K562 (cell line): Measurements from ENCODE around the gene OR2F2.

Experiments used
- EHMT2 ChIP-seq: fragments of 450-650 bp; IDR thresholded peaks from 2 replicates; pipeline ENCODE4 v1.6.1; 2018; ENCODE audit warnings: antibody characterized with exemption
- ETV6 ChIP-seq, 3 experiments: fragments of 150-350 bp in 1 of 3; sonication (generic) in 1 of 3; formaldehyde crosslinking in 1 of 3; IDR thresholded peaks; 2 replicates each; pipeline versions ENCODE4 v1.6.1 to v1.8.0; 2014 to 2022; ENCODE audit warnings: borderline replicate concordance in 2 of 3, low read depth in 2 of 3, antibody characterized with exemption in 1 of 3, low read length in 1 of 3, mild to moderate bottlenecking in 1 of 3, missing genetic modification reagents in 1 of 3
- GTF3C2 ChIP-seq: IDR thresholded peaks from 3 replicates; pipeline ENCODE4 v1.6.1; 2011; ENCODE audit warnings: borderline replicate concordance, mild to moderate bottlenecking, moderate library complexity; ENCODE audit not compliant: insufficient read length; ENCODE audit errors: extremely low read depth
- KDM1A ChIP-seq, 2 experiments: fragments of 450-650 bp; IDR thresholded peaks; 2 replicates each; pipeline ENCODE4 v1.6.1; 2016; ENCODE audit warnings: mild to moderate bottlenecking in 2 of 2
- MYC ChIP-seq, 2 experiments: fragments of 250-450 bp in 1 of 2; sonication (Bioruptor Pico) in 1 of 2; IDR thresholded peaks; 2 replicates each; pipeline versions ENCODE4 v1.5.1 to v1.6.1; 2012 to 2021; ENCODE audit warnings: low read depth in 2 of 2, borderline replicate concordance in 1 of 2, improper control_type of control experiment in 1 of 2, low read length in 1 of 2, mild to moderate bottlenecking in 1 of 2, moderate library complexity in 1 of 2
- NR4A1 ChIP-seq, 2 experiments: fragments of 250-450 bp in 1 of 2; fragments of 450-650 bp in 1 of 2; sonication (Bioruptor Pico) in 1 of 2; IDR thresholded peaks; 2 replicates each; pipeline versions ENCODE4 v1.4.0 to v1.6.1; 2016 to 2020; ENCODE audit warnings: mild to moderate bottlenecking in 2 of 2, missing compliant biosample characterization in 1 of 2, missing genetic modification characterization in 1 of 2, moderate library complexity in 1 of 2
- PHF20 ChIP-seq: fragments of 450-650 bp; IDR thresholded peaks from 2 replicates; pipeline ENCODE4 v1.6.1; 2018; ENCODE audit not compliant: partially characterized antibody
- POLR2AphosphoS5 ChIP-seq: IDR thresholded peaks from 2 replicates; pipeline ENCODE4 v1.6.1; 2011; ENCODE audit warnings: mild to moderate bottlenecking, low read depth, low read length, moderate library complexity; ENCODE audit not compliant: control insufficient read depth, insufficient read depth
- SMC3 ChIP-seq: conservative IDR thresholded peaks from 2 replicates; pipeline ENCODE4 v1.6.1; 2011; ENCODE audit warnings: low read depth, low read length, improper control_type of control experiment; ENCODE audit not compliant: insufficient read depth
- ZNF274 ChIP-seq: IDR thresholded peaks from 2 replicates; pipeline ENCODE4 v1.6.1; 2011; ENCODE audit warnings: low read depth, mild to moderate bottlenecking, low read length, moderate library complexity, borderline replicate concordance
- ZNF354B ChIP-seq: fragments of 250-450 bp; sonication (Bioruptor Pico); IDR thresholded peaks from 2 replicates; pipeline ENCODE4 v1.4.0; 2020
- ZNF707 ChIP-seq: fragments of 250-450 bp; sonication (Bioruptor Pico); conservative IDR thresholded peaks from 2 replicates; pipeline ENCODE4 v1.8.0; 2022; ENCODE audit warnings: inconsistent platforms, mild to moderate bottlenecking, moderate library complexity

GRCh38 chr7:143938379-143939243 lies 3.6 kb downstream of the OR2F2 start:
- no peak for TF ChIP-seq KDM1A (IDR thresholded peaks at IDR 0.05)
- no peak for TF ChIP-seq PHF20
- TF ChIP-seq MYC (IDR thresholded peaks at IDR 0.05; ENCODE audit: low read depth, low read length), result no peak
- no peak for TF ChIP-seq MYC (CRISPR knock-in tag; IDR thresholded peaks at IDR 0.05; ENCODE audit: borderline replicate concordance, low read depth)
- TF ChIP-seq NR4A1 (CRISPR knock-in tag; IDR thresholded peaks at IDR 0.05), result no peak
- no peak for TF ChIP-seq NR4A1 (tag; IDR thresholded peaks at IDR 0.05)
- TF ChIP-seq SMC3, result no peak
- TF ChIP-seq ZNF274, result no peak
- TF ChIP-seq ZNF707, result no peak
- TF ChIP-seq POLR2AphosphoS5, result no peak
- TF ChIP-seq ETV6 (IDR thresholded peaks at IDR 0.05; ENCODE audit: borderline replicate concordance in 1 of 2, low read depth in 2 of 2, low read length in 1 of 2), result no peak
- TF ChIP-seq ETV6 (CRISPR knock-in tag; IDR thresholded peaks at IDR 0.05; ENCODE audit: borderline replicate concordance), result no peak
- no peak for TF ChIP-seq ZNF354B (CRISPR knock-in tag)
- no peak for TF ChIP-seq EHMT2
- no peak for TF ChIP-seq GTF3C2
